Measurements from ENCODE around the gene RECQL.

The RECQL gene

DNA sequence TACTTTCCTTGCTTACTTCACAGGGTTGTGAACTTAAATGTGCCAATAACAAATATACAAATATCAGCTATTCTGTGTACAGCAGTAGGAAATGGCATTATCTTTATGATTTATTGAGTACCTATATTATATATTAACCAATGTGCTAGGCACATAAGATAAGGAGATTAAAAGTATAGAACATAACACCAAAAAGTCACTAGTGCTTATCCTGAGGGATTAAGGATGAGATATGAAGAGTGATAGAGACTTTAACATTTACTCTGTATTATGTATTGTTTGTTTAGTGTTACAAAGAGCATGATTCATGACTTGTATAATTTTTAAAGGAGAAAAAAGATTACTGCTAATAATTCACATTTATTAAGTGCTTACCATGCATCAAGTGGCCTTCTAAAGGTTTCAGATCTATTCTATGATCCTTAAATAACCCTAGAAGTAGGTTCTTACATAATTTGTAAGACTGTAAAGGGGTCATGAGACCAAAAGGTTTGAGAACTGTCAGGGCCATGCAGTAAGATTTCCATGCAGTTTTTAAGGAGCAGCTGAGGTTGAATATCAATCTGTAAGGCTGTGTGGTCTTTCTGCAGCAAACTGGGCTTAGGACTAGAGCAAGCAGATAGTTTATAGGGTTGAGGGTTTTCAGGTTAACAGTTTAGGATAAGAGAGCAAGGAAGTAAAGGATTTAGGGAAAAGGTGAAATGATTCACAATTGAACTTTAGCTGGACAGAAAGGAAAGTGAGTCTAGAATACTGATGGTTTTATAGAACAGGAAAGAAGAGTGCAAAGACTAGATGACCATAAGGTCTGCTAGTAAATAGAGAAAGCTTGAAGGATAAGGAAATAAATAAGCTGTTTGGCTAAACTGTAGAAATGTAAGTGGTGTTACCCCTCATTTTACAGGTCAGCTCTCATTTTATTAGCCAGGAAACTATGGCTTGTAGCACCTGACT lies 57.0 kb downstream of the RECQL start:
- Histone ChIP-seq H3K4me1 (ENCODE audit: low read depth, poor library complexity, severe bottlenecking) (no peaks in the 10 kb centered on the region), H3K79me2 (ENCODE audit: insufficient read depth, low read depth) (peaks cover 18% of the 10 kb centered on the region; the same call in 1 of the 2 replicates), H3K36me3 (ENCODE audit: insufficient read depth) (no peaks in the 10 kb centered on the region), H3K27ac (no peak overlapping the region), H3K4me2 (no peak overlapping the region), H4K20me1 (ENCODE audit: insufficient read depth) (no peaks in the 10 kb centered on the region), H3K9ac (no peak overlapping the region), H3K4me3 (IDR thresholded peaks at IDR 0.05; ENCODE audit: insufficient read depth, low read depth, low read length) (no peak overlapping the region), H3K27me3 (ENCODE audit: insufficient read depth, low read depth) (no peaks in the 10 kb centered on the region), H2AFZ (ENCODE audit: low read depth) (no peak overlapping the region)
- TF ChIP-seq, protein P1, sequence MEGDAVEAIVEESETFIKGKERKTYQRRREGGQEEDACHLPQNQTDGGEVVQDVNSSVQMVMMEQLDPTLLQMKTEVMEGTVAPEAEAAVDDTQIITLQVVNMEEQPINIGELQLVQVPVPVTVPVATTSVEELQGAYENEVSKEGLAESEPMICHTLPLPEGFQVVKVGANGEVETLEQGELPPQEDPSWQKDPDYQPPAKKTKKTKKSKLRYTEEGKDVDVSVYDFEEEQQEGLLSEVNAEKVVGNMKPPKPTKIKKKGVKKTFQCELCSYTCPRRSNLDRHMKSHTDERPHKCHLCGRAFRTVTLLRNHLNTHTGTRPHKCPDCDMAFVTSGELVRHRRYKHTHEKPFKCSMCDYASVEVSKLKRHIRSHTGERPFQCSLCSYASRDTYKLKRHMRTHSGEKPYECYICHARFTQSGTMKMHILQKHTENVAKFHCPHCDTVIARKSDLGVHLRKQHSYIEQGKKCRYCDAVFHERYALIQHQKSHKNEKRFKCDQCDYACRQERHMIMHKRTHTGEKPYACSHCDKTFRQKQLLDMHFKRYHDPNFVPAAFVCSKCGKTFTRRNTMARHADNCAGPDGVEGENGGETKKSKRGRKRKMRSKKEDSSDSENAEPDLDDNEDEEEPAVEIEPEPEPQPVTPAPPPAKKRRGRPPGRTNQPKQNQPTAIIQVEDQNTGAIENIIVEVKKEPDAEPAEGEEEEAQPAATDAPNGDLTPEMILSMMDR (conservative IDR thresholded peaks at IDR 0.05; ENCODE audit: low read depth, low read length): no peak

DNA sequence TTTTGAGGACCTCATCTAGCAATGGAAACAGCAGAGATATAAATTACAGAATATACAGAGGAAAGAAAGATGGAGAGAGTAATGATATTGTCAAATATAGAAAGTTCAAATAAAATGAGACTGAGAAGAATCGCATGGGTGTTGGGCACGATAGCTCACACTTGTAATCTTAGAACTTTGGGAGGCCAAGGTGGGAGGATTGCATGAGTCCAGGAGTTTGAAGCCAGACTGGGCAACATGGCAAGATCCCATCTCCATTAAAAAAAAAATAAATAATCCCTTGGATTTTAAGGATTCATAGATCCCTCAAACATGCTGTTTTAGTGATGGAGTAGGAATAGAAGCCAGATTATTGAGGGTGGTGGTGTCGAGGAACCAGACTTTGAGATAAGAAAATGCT lies 62.1 kb downstream of the RECQL start:
- Histone ChIP-seq H3K79me2 (ENCODE audit: insufficient read depth, low read depth) (peaks cover 33% of the 10 kb centered on the region; the same call in 1 of the 2 replicates), H4K20me1 (ENCODE audit: insufficient read depth) (no peaks in the 10 kb centered on the region), H3K27me3 (ENCODE audit: insufficient read depth, low read depth) (no peaks in the 10 kb centered on the region), H3K4me2 (no peak overlapping the region), H3K4me3 (IDR thresholded peaks at IDR 0.05; ENCODE audit: insufficient read depth, low read depth, low read length) (no peak overlapping the region), H3K4me1 (ENCODE audit: low read depth, poor library complexity, severe bottlenecking) (peaks cover 10% of the 10 kb centered on the region), H3K27ac (no peak overlapping the region), H3K36me3 (ENCODE audit: insufficient read depth) (no peaks in the 10 kb centered on the region), H3K9ac (no peak overlapping the region), H2AFZ (ENCODE audit: low read depth) (no peak overlapping the region)
- TF ChIP-seq, protein P1 (conservative IDR thresholded peaks at IDR 0.05; ENCODE audit: low read depth, low read length): no peak

DNA sequence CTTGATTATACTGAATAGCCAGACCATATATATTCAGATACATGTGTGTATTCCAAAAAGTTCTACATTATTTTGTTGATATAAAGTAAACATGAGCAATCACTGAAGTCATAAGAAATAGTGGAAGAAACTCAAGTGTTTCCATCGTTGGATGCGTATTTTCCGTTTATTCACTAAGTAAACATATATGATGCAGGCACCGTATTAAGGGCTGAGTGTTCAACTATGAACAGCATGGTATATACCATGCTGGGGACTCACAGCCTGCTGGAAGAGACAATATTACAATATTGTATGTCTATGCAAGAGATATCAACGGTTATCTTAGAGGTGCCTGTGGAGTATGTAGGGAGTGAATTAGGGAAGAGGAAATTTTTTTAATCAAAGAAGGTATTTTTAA lies 62.8 kb downstream of the RECQL start:
- H3K9ac ChIP-seq: peak overlapping the region; percentile 88

DNA sequence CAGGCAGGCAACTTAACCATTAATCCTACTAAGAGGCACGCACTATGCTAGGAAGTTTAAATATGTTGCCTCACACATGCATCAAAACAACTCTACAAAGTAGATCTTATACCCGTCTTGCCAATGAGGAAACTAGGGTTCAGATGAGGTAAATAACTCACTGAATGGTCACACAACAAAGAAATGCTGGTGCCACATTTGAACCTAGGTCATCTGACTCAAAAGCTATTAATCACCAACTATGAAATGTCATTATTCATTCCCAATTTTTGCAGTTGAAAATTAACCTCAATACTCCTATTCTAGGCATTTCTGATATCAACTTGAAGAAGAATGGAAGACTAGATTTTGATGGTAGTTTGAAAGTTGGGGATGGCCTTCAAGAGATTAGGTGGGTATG lies 66.7 kb downstream of the RECQL start:
- Histone ChIP-seq H2AFZ (ENCODE audit: low read depth) (no peak overlapping the region), H3K79me2 (ENCODE audit: insufficient read depth, low read depth) (peaks cover 15% of the 10 kb centered on the region; the same call in 1 of the 2 replicates), H3K36me3 (ENCODE audit: insufficient read depth) (no peaks in the 10 kb centered on the region), H4K20me1 (ENCODE audit: insufficient read depth) (no peaks in the 10 kb centered on the region), H3K4me1 (ENCODE audit: low read depth, poor library complexity, severe bottlenecking) (peaks cover 10% of the 10 kb centered on the region), H3K27ac (no peak overlapping the region), H3K9ac (no peak overlapping the region), H3K4me2 (no peak overlapping the region), H3K4me3 (IDR thresholded peaks at IDR 0.05; ENCODE audit: insufficient read depth, low read depth, low read length) (no peak overlapping the region), H3K27me3 (ENCODE audit: insufficient read depth, low read depth) (no peaks in the 10 kb centered on the region)
- TF ChIP-seq, protein P1 (conservative IDR thresholded peaks at IDR 0.05; ENCODE audit: low read depth, low read length): no peak

More for the DNA sequence above, 62.8 kb downstream of the RECQL start:
- Histone ChIP-seq H4K20me1 (ENCODE audit: insufficient read depth) (no peaks in the 10 kb centered on the region), H3K27me3 (ENCODE audit: insufficient read depth, low read depth) (no peaks in the 10 kb centered on the region), H3K36me3 (ENCODE audit: insufficient read depth) (no peaks in the 10 kb centered on the region), H3K79me2 (ENCODE audit: insufficient read depth, low read depth) (peaks cover 33% of the 10 kb centered on the region; the same call in 1 of the 2 replicates), H3K4me1 (ENCODE audit: low read depth, poor library complexity, severe bottlenecking) (peaks cover 10% of the 10 kb centered on the region), H2AFZ (ENCODE audit: low read depth) (no peak overlapping the region), H3K4me2 (peak overlapping the region; percentile 66), H3K27ac (no peak overlapping the region), H3K4me3 (IDR thresholded peaks at IDR 0.05; ENCODE audit: insufficient read depth, low read depth, low read length) (no peak overlapping the region)
- TF ChIP-seq, protein P1 (conservative IDR thresholded peaks at IDR 0.05; ENCODE audit: low read depth, low read length): no peak
